VCaP (cell line): ENCODE data around the gene PACRG.

Experiments used
- H3K27ac ChIP-seq: fragments of 450-650 bp; 2 replicates; pipeline ENCODE4 v1.5.1; 2017
- CTCF ChIP-seq: fragments of 450-650 bp; conservative IDR thresholded peaks from 2 replicates; pipeline ENCODE4 v1.5.1; 2017; ENCODE audit warnings: mild to moderate bottlenecking, moderate library complexity

PACRG gene

GRCh38 chr6:162700966-162701365 lies 26.8 kb upstream of the PACRG start:
- TF ChIP-seq CTCF: no peak
- no peak overlapping the region for H3K27ac ChIP-seq

- TF ChIP-seq CTCF: no peak
- H3K27ac ChIP-seq: no peak overlapping the region
These were observed 26.2 kb upstream of the PACRG start for GRCh38 chr6:162701551-162701950.

GRCh38 chr6:162702446-162702845 lies 25.3 kb upstream of the PACRG start:
- no peak for TF ChIP-seq CTCF

GRCh38 chr6:162704001-162704400 lies 23.8 kb upstream of the PACRG start:
- no peak for TF ChIP-seq CTCF
- H3K27ac ChIP-seq: no peak overlapping the region

More at GRCh38 chr6:162702446-162702845, 25.3 kb upstream of the PACRG start:
- H3K27ac ChIP-seq: no peak overlapping the region

- no peak overlapping the region for H3K27ac ChIP-seq
- TF ChIP-seq CTCF: no peak
These were observed 22.0 kb upstream of the PACRG start for GRCh38 chr6:162705736-162706135.

- TF ChIP-seq CTCF: no peak
- H3K27ac ChIP-seq: no peak overlapping the region
These were observed 21.5 kb upstream of the PACRG start for GRCh38 chr6:162706232-162706631.

GRCh38 chr6:162708971-162709370 lies 18.8 kb upstream of the PACRG start:
- TF ChIP-seq CTCF: no peak
- H3K27ac ChIP-seq: no peak overlapping the region

GRCh38 chr6:162709431-162709830 lies 18.3 kb upstream of the PACRG start:
- TF ChIP-seq CTCF: no peak
- no peak overlapping the region for H3K27ac ChIP-seq
